Smooth muscle cell (in vitro differentiated cells): Measurements from ENCODE around the gene DMRT3. TPM values are rescaled to one million over a fixed set of nuclear protein-coding genes. Genes with fewer than 3 reads are reported as not detected.

Experiments used
- DNase-seq: peaks from one replicate; lab custom pipeline; 2025; ENCODE audit not compliant: unreplicated experiment; lab: John Stamatoyannopoulos, UW
- H2AFZ ChIP-seq: fragments of 200-600 bp; sonication (generic); 2 replicates; pipeline ENCODE4 v1.6.0; 2016; ENCODE audit warnings: antibody characterized with exemption, low read depth, mild to moderate bottlenecking
- H3F3A ChIP-seq: fragments of 200-600 bp; sonication (generic); 2 replicates; pipeline ENCODE4 v1.6.0; 2017; ENCODE audit warnings: antibody characterized with exemption, low read depth
- H3K27ac ChIP-seq: fragments of 200-600 bp; sonication (generic); 2 replicates; pipeline ENCODE4 v1.5.1; 2016; ENCODE audit warnings: low read depth, mild to moderate bottlenecking
- H3K27me3 ChIP-seq: fragments of 200-600 bp; sonication (generic); 2 replicates; pipeline ENCODE4 v1.6.1; 2016; ENCODE audit warnings: low read depth, mild to moderate bottlenecking
- H3K36me3 ChIP-seq: fragments of 200-600 bp; sonication (generic); 2 replicates; pipeline ENCODE4 v1.5.1; 2016; ENCODE audit warnings: low read depth
- H3K4me1 ChIP-seq: fragments of 200-600 bp; sonication (generic); 2 replicates; pipeline ENCODE4 v1.5.1; 2016; ENCODE audit warnings: low read depth
- H3K4me2 ChIP-seq: fragments of 200-600 bp; sonication (generic); 2 replicates; pipeline ENCODE4 v1.6.0; 2016; ENCODE audit warnings: mild to moderate bottlenecking
- H3K4me3 ChIP-seq: fragments of 200-600 bp; sonication (generic); 2 replicates; pipeline ENCODE4 v1.5.1; 2016; ENCODE audit warnings: mild to moderate bottlenecking
- H3K79me2 ChIP-seq: fragments of 200-600 bp; sonication (generic); 2 replicates; pipeline ENCODE4 v1.6.0; 2016; ENCODE audit warnings: low read depth, mild to moderate bottlenecking
- H3K9ac ChIP-seq: fragments of 200-600 bp; sonication (generic); 2 replicates; pipeline ENCODE4 v1.6.0; 2016; ENCODE audit warnings: low read depth
- H3K9me3 ChIP-seq: fragments of 200-600 bp; sonication (generic); replicated peaks from 2 replicates; pipeline ENCODE4 v1.5.1; 2016; ENCODE audit warnings: low read depth
- H4K20me1 ChIP-seq: fragments of 200-600 bp; sonication (generic); 2 replicates; pipeline ENCODE4 v1.6.0; 2016; ENCODE audit warnings: low read depth
- WGBS: methylation state at CpG from one replicate; pipeline ENCODE4 v1.1.7; 2016; ENCODE audit warnings: low lambda C conversion rate; 5-methylcytosine and 5-hydroxymethylcytosine counted together
- polyA plus RNA-seq: library from polyadenylated mRNA; unstranded; fragments of >200 nt; fragmentation: Nextera tagmentation; extraction: Ambion mirVana; gene quantifications from 2 replicates; pipeline ENCODE4 v1.2.1, GENCODE V29; 2016
- total RNA-seq: library from RNA; depleted of rRNA; stranded (reverse); fragments of >200 nt; gene quantifications from 2 replicates; pipeline ENCODE4 v1.2.3, GENCODE V29; 2014
- TF ChIP-seq, protein P1 (sequence below): fragments of 200-600 bp; sonication (generic); IDR thresholded peaks from 2 replicates; pipeline ENCODE4 v1.5.1; 2017; ENCODE audit warnings: borderline replicate concordance, mild to moderate bottlenecking, antibody characterized with exemption; ENCODE audit not compliant: insufficient read depth, poor library complexity, severe bottlenecking

DMRT3 gene
- total and polyA plus RNA-seq, 2 experiments from 2014 or later = not detected

GRCh38 chr9:972501-973294 lies 3.8 kb upstream of the DMRT3 start:
- H2AFZ ChIP-seq = peak overlapping the region; percentile 76

DNA sequence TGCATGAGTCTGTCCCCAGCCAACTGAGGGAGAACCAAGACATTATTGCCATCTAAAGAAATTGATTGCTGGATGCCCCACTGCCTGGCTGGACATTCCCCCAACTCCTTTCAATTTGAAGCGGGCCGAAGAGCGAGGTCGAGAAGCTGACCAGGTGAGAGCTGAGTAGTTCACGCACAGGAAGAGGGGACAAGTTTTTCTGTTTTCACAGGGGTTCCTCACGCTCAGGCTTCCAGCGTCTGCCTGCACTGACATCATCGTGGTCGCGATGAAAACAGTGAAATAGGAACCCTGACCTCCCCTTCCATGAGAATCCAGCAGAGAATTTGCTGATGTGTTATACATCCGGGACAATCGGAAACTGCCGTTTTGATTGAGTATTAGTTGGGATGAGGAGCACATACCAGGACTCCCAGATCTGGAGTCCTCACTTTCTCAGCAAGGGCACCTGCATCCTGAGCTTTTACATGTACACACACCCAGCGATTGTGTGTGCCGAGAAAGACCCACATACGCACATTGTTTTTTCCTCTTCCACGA lies 3.1 kb upstream of the DMRT3 start:
- no peak for DNase-seq
- Histone ChIP-seq H3K79me2 (no peaks in the 10 kb centered on the region), H3K27me3 (peaks cover 100% of the 10 kb centered on the region), H3K27ac (no peak overlapping the region), H3K4me1 (peaks cover 64% of the 10 kb centered on the region), H3K9ac (no peak overlapping the region), H4K20me1 (no peaks in the 10 kb centered on the region), H3K36me3 (no peaks in the 10 kb centered on the region), H3K4me3 (no peak overlapping the region), H2AFZ (no peak overlapping the region), H3K4me2 (no peak overlapping the region), H3K9me3 (no peaks in the 10 kb centered on the region), H3F3A (no peaks in the 10 kb centered on the region)
- 14% methylated on average over 17 of the region's 17 CpGs for WGBS
- TF ChIP-seq, protein P1, sequence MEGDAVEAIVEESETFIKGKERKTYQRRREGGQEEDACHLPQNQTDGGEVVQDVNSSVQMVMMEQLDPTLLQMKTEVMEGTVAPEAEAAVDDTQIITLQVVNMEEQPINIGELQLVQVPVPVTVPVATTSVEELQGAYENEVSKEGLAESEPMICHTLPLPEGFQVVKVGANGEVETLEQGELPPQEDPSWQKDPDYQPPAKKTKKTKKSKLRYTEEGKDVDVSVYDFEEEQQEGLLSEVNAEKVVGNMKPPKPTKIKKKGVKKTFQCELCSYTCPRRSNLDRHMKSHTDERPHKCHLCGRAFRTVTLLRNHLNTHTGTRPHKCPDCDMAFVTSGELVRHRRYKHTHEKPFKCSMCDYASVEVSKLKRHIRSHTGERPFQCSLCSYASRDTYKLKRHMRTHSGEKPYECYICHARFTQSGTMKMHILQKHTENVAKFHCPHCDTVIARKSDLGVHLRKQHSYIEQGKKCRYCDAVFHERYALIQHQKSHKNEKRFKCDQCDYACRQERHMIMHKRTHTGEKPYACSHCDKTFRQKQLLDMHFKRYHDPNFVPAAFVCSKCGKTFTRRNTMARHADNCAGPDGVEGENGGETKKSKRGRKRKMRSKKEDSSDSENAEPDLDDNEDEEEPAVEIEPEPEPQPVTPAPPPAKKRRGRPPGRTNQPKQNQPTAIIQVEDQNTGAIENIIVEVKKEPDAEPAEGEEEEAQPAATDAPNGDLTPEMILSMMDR = no peak

More at GRCh38 chr9:972501-973294, 3.8 kb upstream of the DMRT3 start:
- Histone ChIP-seq H3K36me3 (no peaks in the 10 kb centered on the region), H3K4me3 (peak overlapping the region; percentile 51), H4K20me1 (no peaks in the 10 kb centered on the region), H3K27me3 (peaks cover 100% of the 10 kb centered on the region), H3K4me2 (peak overlapping the region; percentile 85), H3K4me1 (peaks cover 71% of the 10 kb centered on the region), H3F3A (no peaks in the 10 kb centered on the region), H3K79me2 (no peaks in the 10 kb centered on the region), H3K27ac (no peak overlapping the region), H3K9ac (no peak overlapping the region), H3K9me3 (no peaks in the 10 kb centered on the region)
- 4% methylated on average over 68 of the region's 68 CpGs for WGBS
- no peak for DNase-seq
- TF ChIP-seq, protein P1 = no peak

GRCh38 chr9:974031-974995 lies 2.1 kb upstream of the DMRT3 start:
- Histone ChIP-seq H3K27me3 (peaks cover 100% of the 10 kb centered on the region), H3K4me2 (no peak overlapping the region), H3K9ac (no peak overlapping the region), H2AFZ (no peak overlapping the region), H3K9me3 (no peaks in the 10 kb centered on the region), H3K4me3 (no peak overlapping the region), H3K27ac (no peak overlapping the region), H3K36me3 (no peaks in the 10 kb centered on the region), H3F3A (no peaks in the 10 kb centered on the region), H3K79me2 (no peaks in the 10 kb centered on the region), H3K4me1 (peaks cover 63% of the 10 kb centered on the region), H4K20me1 (no peaks in the 10 kb centered on the region)
- no peak for DNase-seq
- TF ChIP-seq, protein P1 = no peak
- WGBS = 8% methylated on average over 29 of the region's 29 CpGs
